ENCODE measurements around the gene RAB40A. TPM values are rescaled to one million over a fixed set of nuclear protein-coding genes. Genes with fewer than 3 reads are reported as not detected.
"Not testable (repeated sequence)": the region's sequence is repeated elsewhere in the genome, so short reads cannot be mapped to it uniquely, and the experiment has no call there.

Gene RAB40A
- total RNA-seq, 4 donors from 2014 or later = 1.3 to 8.9 (median 4.6) TPM

DNA sequence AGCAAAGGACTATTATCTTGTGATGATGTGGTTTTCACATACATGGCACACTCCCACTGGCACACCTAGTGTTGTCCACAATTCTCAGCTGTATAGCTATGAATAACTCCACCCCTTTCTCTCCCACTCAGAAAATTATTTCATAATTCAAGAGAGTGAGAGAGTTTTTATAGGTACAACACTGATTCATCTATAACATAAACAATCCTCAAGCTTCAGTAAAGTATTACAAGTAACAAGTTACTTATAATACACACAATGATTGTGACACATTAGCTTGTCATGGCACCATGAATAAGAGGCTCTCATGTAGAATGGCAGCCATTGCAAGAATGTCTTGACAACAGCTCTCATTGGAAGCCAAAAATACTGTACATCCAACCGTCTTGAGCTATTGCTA, 43.9 kb downstream of the RAB40A start:
- no peaks in the 10 kb centered on the region for H3K27me3 ChIP-seq
- no peak overlapping the region for H3K27ac ChIP-seq
- ATAC-seq = no peak
- H3K36me3 ChIP-seq = no peaks in the 10 kb centered on the region
- no peaks in the 10 kb centered on the region for H3K9me3 ChIP-seq
- no peaks in the 10 kb centered on the region for H3K4me1 ChIP-seq
- TF ChIP-seq POLR2AphosphoS5 (IDR thresholded peaks at IDR 0.05) (no peak), CTCF (IDR thresholded peaks at IDR 0.05) (no peak), EP300 (IDR thresholded peaks at IDR 0.05) (no peak)
- WGBS, 2 donors (ENCODE audit: low coverage in 1 of 2) = 67 to 89% methylated on average over 1 of the region's 1 CpG
- H3K4me3 ChIP-seq = no peak overlapping the region

DNA sequence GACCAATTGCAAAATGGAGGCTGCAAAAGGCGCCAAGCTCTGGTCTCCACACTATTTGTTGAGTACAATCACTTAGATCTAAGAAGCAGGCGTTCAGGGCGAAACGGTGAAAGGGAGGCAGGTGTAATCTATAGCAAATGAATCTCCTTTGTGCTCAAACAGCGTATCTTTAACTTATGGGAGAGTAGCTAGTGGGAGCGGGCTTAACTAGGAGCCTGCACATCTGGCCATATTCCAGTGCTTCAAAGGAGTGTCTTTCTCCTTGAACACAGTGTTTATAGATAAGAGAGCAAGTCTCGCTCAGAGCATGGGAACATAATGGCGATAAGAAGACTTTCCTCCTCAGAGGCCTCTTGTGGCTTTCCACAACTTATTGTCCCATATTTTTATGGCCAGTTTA, 49.3 kb downstream of the RAB40A start:
- not testable (repeated sequence) for H3K4me1 ChIP-seq, H3K27me3 ChIP-seq, H3K9me3 ChIP-seq, ATAC-seq, H3K36me3 ChIP-seq, H3K4me3 ChIP-seq, H3K27ac ChIP-seq
- 86% methylated on average over 7 to 8 of the region's 8 CpGs for WGBS, 2 donors (ENCODE audit: low coverage in 1 of 2)

- no peak overlapping the region for H3K4me3 ChIP-seq
- no peak overlapping the region for H3K27ac ChIP-seq
- H3K27me3 ChIP-seq = no peaks in the 10 kb centered on the region
- H3K36me3 ChIP-seq = no peaks in the 10 kb centered on the region
- peaks cover 0 to 4% (median 0%) of the 10 kb centered on the region in 3 donors for H3K4me1 ChIP-seq
- TF ChIP-seq POLR2A (IDR thresholded peaks at IDR 0.05) (no peak), POLR2AphosphoS5 (IDR thresholded peaks at IDR 0.05) (no peak), EP300 (IDR thresholded peaks at IDR 0.05) (no peak), CTCF (IDR thresholded peaks at IDR 0.05) (no peak)
- WGBS, 2 donors (ENCODE audit: low coverage in 1 of 2) = 60 to 83% methylated on average over 1 to 2 of the region's 2 CpGs
- H3K9me3 ChIP-seq = no peaks in the 10 kb centered on the region
- no peak for ATAC-seq
These were observed 51.4 kb downstream of the RAB40A start for GRCh38 chrX:103467887-103468286.

- 33 to 45% methylated on average over 2 of the region's 2 CpGs for WGBS, 2 donors (ENCODE audit: low coverage in 1 of 2)
- Histone ChIP-seq H3K4me3 (no peak overlapping the region), H3K4me1 (peaks cover 0 to 4% (median 0%) of the 10 kb centered on the region in 3 donors), H3K27ac (no peak overlapping the region), H3K27me3 (no peaks in the 10 kb centered on the region), H3K9me3 (no peaks in the 10 kb centered on the region), H3K36me3 (no peaks in the 10 kb centered on the region)
- ATAC-seq = no peak
- TF ChIP-seq POLR2AphosphoS5 (IDR thresholded peaks at IDR 0.05) (no peak), EP300 (IDR thresholded peaks at IDR 0.05) (no peak)
These were observed 52.1 kb downstream of the RAB40A start for GRCh38 chrX:103467156-103467555.

- TF ChIP-seq CTCF (IDR thresholded peaks at IDR 0.05) (peak; percentile 41 to 78 (median 68)), EP300 (IDR thresholded peaks at IDR 0.05) (no peak)
- WGBS, 2 donors (ENCODE audit: low coverage in 1 of 2) = 0% methylated on average over 2 of the region's 3 CpGs
- H3K9me3 ChIP-seq = no peaks in the 10 kb centered on the region
- H3K27ac ChIP-seq = no peak overlapping the region
- H3K27me3 ChIP-seq = no peaks in the 10 kb centered on the region
- peak overlapping the region; percentile 24 to 40 for H3K4me3 ChIP-seq
- peaks cover 0 to 4% (median 0%) of the 10 kb centered on the region in 3 donors for H3K4me1 ChIP-seq
- ATAC-seq = peak; percentile 74
- no peaks in the 10 kb centered on the region for H3K36me3 ChIP-seq
These were observed 54.5 kb downstream of the RAB40A start for GRCh38 chrX:103464774-103465117.

GRCh38 chrX:103464072-103464773, 55.1 kb downstream of the RAB40A start:
- Histone ChIP-seq H3K27ac (no peak overlapping the region), H3K36me3 (no peaks in the 10 kb centered on the region), H3K4me1 (peaks cover 0 to 4% (median 0%) of the 10 kb centered on the region in 3 donors), H3K9me3 (no peaks in the 10 kb centered on the region), H3K27me3 (no peaks in the 10 kb centered on the region), H3K4me3 (peak overlapping the region; percentile 24 to 40)
- peak; percentile 66 for ATAC-seq
- TF ChIP-seq EP300 (IDR thresholded peaks at IDR 0.05) = no peak
- TF ChIP-seq CTCF (IDR thresholded peaks at IDR 0.05) = peak; percentile 11 to 50 (median 42)
- TF ChIP-seq POLR2A (IDR thresholded peaks at IDR 0.05) = no peak
- no peak for TF ChIP-seq POLR2AphosphoS5 (IDR thresholded peaks at IDR 0.05)
- 12 to 30% methylated on average over 8 of the region's 8 CpGs for WGBS, 2 donors (ENCODE audit: low coverage in 1 of 2)

Measured in gastroesophageal sphincter (tissue), 4 donors.